HepG2 (cell line): ENCODE measurements around the gene UBR1.
"Not testable (repeated sequence)": the region's sequence is repeated elsewhere in the genome, so short reads cannot be mapped to it uniquely, and the experiment has no call there.

Source experiments
- CERS6 ChIP-seq: sonication (generic); formaldehyde crosslinking; IDR thresholded peaks from 2 replicates; pipeline ENCODE4 v1.5.0; 2020; ENCODE audit warnings: missing genetic modification reagents
- CHD2 ChIP-seq: IDR thresholded peaks from 2 replicates; pipeline ENCODE4 v1.6.1; 2011; ENCODE audit warnings: low read depth, low read length, improper control_type of control experiment
- CTCF ChIP-seq: sonication (generic); formaldehyde crosslinking; IDR thresholded peaks from 2 replicates; pipeline ENCODE4 v1.5.0; 2020; ENCODE audit warnings: mild to moderate bottlenecking, missing genetic modification reagents, moderate library complexity
- EZH2 ChIP-seq: conservative IDR thresholded peaks from 2 replicates; pipeline ENCODE4 v1.6.1; 2012; ENCODE audit warnings: mild to moderate bottlenecking, low read depth, low read length, moderate library complexity
- GTF3A ChIP-seq: sonication (generic); formaldehyde crosslinking; conservative IDR thresholded peaks from 2 replicates; pipeline ENCODE4 v1.4.0; 2020; ENCODE audit warnings: mild to moderate bottlenecking, missing genetic modification reagents
- KAT2B ChIP-seq: fragments of 150-350 bp; IDR thresholded peaks from 2 replicates; pipeline ENCODE4 v1.6.1; 2014; ENCODE audit warnings: low read depth, low read length, borderline replicate concordance
- MTA1 ChIP-seq: sonication (generic); formaldehyde crosslinking; IDR thresholded peaks from 2 replicates; pipeline ENCODE4 v1.4.0; 2020; ENCODE audit warnings: missing genetic modification reagents, mild to moderate bottlenecking, borderline replicate concordance
- TCF7 ChIP-seq: sonication (generic); IDR thresholded peaks from 2 replicates; pipeline ENCODE4 v1.6.1; 2016; ENCODE audit warnings: antibody characterized with exemption, low read depth
- TFAP4 ChIP-seq: sonication (generic); IDR thresholded peaks from 2 replicates; pipeline ENCODE4 v1.6.1; 2016; ENCODE audit warnings: low read depth, borderline replicate concordance
- THAP7 ChIP-seq: sonication (generic); formaldehyde crosslinking; IDR thresholded peaks from 2 replicates; pipeline ENCODE4 v1.8.1; 2023; ENCODE audit warnings: mild to moderate bottlenecking, missing genetic modification reagents
- ZBED4 ChIP-seq: sonication (generic); formaldehyde crosslinking; IDR thresholded peaks from 2 replicates; pipeline ENCODE4 v1.4.0; 2020; ENCODE audit warnings: missing genetic modification reagents, borderline replicate concordance
- ZNF280D ChIP-seq: sonication (generic); formaldehyde crosslinking; IDR thresholded peaks from 2 replicates; pipeline ENCODE4 v1.5.1; 2020; ENCODE audit warnings: mild to moderate bottlenecking, missing genetic modification reagents
- ZNF343 ChIP-seq: sonication (generic); formaldehyde crosslinking; IDR thresholded peaks from 2 replicates; pipeline ENCODE4 v1.4.0; 2020; ENCODE audit warnings: mild to moderate bottlenecking, missing genetic modification reagents
- ZNF446 ChIP-seq: sonication (generic); formaldehyde crosslinking; IDR thresholded peaks from 2 replicates; pipeline ENCODE4 v1.5.0; 2020; ENCODE audit warnings: mild to moderate bottlenecking, missing genetic modification reagents

GRCh38 chr15:43041085-43041484 lies 64.8 kb downstream of the UBR1 start:
- TF ChIP-seq MTA1 (CRISPR knock-in tag); GTF3A (CRISPR knock-in tag); ZNF343 (CRISPR knock-in tag); THAP7 (CRISPR knock-in tag); ZNF446 (CRISPR knock-in tag); CTCF (CRISPR knock-in tag); TCF7; ZNF280D (CRISPR knock-in tag); EZH2; ZBED4 (CRISPR knock-in tag); CHD2; TFAP4; KAT2B; CERS6: not testable (repeated sequence)
